HG03103 (cell line): ENCODE data around the gene FAM98A.
A peak's percentile ranks its signal among the peaks of the same experiment; 100 is the strongest.

Experiments used
- ATAC-seq: cut with Tn5 transposase; IDR thresholded peaks from one replicate; pipeline ENCODE4 v1.9.1; 2021; ENCODE audit warnings: low read depth; ENCODE audit not compliant: unreplicated experiment

Gene FAM98A

DNA sequence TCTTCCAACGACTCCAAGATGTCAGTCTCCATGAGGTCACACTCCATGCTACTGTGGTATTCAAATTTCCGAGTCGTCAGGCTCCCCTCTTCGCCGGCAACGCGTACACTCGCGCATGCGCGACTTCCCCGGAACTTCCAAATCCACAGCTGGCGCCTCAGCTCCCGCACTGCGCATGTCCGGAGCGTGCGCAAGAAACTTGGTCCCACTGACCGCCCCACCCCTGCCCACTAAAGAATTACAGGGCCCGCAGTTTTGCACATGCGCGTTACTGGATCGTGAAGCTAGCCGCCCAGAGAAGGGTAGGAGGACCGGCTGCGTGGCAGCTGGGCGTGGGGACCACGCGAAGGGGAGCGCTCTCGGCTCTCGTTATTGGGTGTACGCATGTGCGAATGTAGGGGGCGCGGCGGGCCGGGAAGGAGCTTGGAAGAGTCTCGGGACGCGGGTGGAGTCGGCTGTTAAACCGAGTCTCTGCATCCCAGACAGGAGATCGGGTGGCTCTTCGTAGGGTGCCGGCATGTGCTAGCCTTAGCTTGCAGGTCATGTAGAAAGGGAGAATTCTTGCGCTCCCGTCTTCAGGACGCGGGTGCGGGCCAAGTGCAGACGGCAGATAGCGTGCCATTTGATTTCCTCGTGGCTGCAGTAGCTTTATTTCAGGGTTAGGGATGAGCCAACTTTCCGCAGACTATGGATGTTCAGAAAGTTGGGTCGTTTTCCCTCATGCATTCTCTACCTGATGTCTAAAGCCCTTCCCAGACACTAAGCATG, at the start of gene FAM98A:
TSS of gene FAM98A (minus strand) at position 125 of the 768 bp plus-strand sequence. CDS start at position 47, 78 bp downstream.
- ATAC-seq = peak; percentile 92

GRCh38 chr2:33645861-33646260, 46.8 kb upstream of the FAM98A start:
- no peak for ATAC-seq

DNA sequence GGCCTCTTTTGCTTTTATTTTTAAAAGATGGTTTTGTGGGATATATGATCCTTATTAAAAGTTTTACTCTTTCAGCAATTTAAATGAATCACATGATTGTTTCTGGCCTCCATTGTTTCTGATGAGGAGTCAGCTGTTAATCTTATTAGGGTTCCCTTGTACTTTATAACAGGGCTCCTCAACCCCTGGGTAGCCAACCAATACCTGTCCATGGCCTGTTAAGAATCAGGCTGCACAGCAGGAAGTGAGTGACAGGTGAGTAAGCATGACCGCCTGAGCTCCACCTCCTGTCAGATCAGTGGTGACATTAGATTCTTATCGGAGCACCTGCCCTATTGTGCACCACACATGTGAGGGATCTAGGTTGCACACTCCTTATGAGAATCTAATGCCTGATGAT, 45.1 kb upstream of the FAM98A start:
- no peak for ATAC-seq

GRCh38 chr2:33636001-33636400, 36.9 kb upstream of the FAM98A start:
- ATAC-seq = no peak

DNA sequence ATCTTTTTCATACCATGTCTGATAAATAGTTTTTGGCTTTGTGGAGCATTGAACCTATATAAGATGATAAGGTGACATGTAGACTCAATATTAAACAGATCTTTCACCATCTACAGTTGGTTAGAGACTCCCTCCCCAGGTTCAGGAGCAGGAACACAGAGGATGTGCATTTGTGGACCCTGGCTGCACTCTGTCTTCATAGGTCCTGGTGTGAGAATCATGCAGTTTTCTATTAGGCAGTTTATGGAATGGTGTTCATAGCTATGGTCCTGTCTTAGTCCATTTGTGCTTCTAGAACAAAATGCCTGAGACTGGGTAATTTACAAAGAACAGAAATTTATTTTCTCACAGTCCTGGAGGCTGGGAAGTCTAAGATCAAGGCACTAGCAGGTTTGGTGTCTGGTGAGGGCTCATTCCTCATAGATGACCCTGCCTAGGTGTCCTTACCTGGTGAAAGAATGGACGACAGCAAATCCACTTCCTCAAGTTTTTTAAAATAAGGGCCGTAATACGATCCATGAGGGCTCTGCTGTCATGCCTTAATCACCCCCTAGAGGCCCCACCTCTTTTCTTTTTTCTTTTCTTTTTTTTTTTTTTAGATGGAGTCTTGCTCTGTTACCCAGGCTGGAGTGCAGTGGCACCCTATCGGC, 35.3 kb upstream of the FAM98A start:
- ATAC-seq = no peak

GRCh38 chr2:33633315-33633714, 34.2 kb upstream of the FAM98A start:
- no peak for ATAC-seq

DNA sequence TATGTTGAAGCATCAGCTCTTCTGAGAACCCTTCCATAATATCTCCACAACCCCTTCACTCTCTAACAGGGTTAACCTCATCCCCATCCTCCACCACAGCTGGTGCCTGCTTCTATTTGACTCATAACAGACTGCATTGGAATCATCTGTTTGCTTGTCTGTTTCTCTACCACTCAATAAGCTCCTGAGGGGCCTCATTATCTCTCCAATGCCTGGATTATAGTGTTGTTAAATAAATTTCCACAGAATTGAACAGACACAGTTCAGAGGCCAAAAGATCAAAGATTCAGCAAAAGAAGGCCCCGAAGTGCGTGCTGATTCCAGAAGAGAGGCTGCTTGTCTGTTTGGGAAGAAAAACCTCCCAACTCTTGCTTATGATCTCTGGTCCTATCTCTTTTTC, 33.7 kb upstream of the FAM98A start:
- no peak for ATAC-seq

DNA sequence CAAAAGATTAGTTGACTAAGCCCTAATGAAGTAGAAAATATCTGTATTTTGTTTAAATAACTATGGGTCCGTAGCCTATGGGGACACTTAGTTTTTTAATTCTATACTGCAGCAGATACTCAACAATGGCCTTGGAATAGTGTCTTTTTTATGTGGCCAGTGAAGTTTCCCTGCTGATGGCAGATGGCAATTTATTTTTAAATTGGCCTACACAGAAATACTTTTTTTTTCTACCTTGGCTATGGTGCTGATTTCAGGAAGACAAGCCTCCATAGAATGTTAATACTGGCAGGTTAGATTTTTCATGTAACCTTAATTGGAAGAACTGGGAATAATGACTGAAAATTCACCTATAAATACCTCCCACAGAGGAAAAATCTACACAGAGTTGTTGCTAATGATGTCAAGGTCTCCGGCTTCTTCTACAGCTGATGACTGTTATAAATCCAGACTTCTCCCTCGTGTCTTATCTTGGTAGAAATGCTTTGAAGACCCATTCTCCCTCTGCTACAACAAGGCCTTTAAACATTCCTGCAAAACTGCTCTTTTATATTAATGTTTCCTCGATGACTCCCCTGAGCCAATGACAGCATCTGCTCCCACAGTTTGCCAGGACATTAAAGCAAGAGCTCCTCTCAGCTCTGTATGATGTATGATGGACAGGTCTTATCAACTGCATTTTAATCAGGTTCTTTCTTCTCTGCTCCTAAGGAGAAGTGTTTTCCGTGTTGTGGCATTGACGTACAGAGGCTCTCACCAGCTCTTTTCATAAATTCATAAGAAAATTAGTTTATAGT, 29.1 kb upstream of the FAM98A start:
- ATAC-seq = no peak

GRCh38 chr2:33619028-33619427, 19.9 kb upstream of the FAM98A start:
- ATAC-seq = no peak

DNA sequence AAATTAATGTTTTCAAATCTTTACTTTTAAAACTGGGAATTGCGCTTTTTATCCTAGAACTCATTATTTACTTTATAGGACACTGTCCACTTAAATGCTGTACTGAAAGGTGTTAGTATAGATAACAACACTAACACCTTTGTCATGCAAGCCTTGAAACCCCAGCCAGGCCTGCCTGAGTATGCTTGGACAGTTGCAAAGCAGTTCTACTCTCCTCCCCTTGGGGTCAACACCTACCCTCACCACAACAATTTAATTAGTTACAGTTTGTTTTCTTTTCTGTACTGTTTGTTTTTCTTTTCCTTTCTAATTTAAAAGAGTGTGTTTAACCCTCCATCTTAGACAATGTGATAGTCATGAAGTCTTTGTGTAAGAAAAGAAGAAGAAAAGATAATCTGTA, 18.9 kb upstream of the FAM98A start:
- ATAC-seq = no peak

DNA sequence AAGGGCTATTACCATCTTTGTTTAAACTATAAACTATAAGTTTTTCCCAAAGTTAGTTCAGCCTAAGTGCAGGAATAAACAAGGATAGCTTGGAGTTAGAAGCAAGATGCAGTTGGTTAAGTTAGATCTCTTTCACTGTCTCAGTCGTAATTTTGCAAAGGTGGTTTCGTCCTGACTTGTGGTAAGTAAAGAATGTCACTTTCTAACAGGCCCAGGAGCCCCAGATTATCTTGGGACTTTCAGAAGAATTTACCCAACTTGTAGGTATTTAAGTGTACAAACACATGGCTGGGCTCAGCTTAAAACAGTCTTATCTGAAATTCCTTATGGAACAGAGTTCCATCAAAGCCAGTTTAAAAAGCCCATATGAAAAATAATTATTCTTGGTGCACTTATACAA, 18.3 kb upstream of the FAM98A start:
- ATAC-seq = no peak

GRCh38 chr2:33616873-33617272, 17.8 kb upstream of the FAM98A start:
- no peak for ATAC-seq

- ATAC-seq = no peak
Measured at GRCh38 chr2:33614190-33614589, 15.1 kb upstream of the FAM98A start.

- ATAC-seq = no peak
Measured at GRCh38 chr2:33607905-33608304, 8.8 kb upstream of the FAM98A start.

- ATAC-seq = no peak
Measured at GRCh38 chr2:33607251-33607721, 8.2 kb upstream of the FAM98A start.

DNA sequence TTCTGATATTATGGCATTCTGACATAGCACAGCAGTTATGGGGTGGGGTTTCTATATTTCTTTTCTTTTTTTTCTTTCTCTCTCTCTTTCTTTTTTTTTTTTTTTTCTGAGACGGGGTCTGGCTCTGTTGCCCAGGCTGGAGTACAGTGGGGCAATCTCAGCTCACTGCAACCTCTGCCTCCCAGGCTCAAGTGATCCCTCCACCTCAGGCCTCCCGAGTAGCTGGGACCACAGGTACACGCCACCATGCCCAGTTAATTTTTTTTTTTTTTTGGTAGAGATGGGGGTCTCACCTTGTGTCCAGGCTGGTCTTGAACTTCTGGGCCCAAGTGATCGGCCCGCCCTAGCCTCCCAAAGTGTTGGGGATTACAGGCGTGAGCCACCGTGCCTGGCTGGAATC, 7.5 kb upstream of the FAM98A start:
- ATAC-seq = no peak

GRCh38 chr2:33606100-33606499, 7.0 kb upstream of the FAM98A start:
- ATAC-seq = no peak

GRCh38 chr2:33605056-33605455, 6.0 kb upstream of the FAM98A start:
- ATAC-seq = no peak

DNA sequence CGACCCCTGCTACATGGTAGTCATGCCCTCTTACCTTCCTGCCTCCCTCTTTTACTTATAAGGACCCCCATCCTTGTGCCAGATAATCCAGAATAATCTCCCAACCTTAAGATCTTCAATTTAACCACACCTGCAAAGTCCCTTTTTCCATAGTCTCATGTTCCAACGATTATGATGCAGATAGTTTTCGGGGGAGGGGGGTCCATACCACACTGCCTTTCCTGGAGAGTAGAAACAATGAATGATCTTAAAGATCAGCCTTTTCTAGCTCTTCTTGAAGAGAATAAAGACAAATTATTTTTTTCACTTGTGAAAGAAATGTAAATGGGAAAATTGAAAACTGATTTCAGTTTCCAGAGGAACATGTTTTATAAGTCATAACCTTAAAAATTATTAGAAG, 4.3 kb upstream of the FAM98A start:
- ATAC-seq = no peak

GRCh38 chr2:33602201-33602830, 3.2 kb upstream of the FAM98A start:
- no peak for ATAC-seq

DNA sequence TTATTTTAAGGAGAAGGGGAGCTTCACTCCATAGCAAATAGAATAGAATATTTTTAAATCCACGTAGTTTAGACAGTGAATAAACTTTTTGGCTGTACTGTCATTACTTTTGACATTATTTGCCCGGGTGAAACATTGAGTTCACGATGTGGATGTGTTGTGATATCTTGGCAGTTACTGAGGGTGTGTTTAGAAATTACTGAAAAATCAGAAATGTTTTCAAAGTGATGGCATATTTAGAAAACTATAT, 769 bp upstream of the FAM98A start:
- no peak for ATAC-seq
